GM19463 (cell line): ENCODE data around the gene LPCAT1.
A peak's percentile ranks its signal among the peaks of the same experiment; 100 is the strongest.
"Not testable (repeated sequence)": the region's sequence is repeated elsewhere in the genome, so short reads cannot be mapped to it uniquely, and the experiment has no call there.

Experiments used
- ATAC-seq: cut with Tn5 transposase; IDR thresholded peaks from one replicate; pipeline ENCODE4 v1.9.1; 2021; ENCODE audit warnings: mild to moderate bottlenecking, moderate library complexity; ENCODE audit not compliant: unreplicated experiment

The LPCAT1 gene

GRCh38 chr5:1510151-1510561 is 13.6 kb downstream of the LPCAT1 start:
- no peak for ATAC-seq

GRCh38 chr5:1509346-1510085 is 14.2 kb downstream of the LPCAT1 start:
- no peak for ATAC-seq

DNA sequence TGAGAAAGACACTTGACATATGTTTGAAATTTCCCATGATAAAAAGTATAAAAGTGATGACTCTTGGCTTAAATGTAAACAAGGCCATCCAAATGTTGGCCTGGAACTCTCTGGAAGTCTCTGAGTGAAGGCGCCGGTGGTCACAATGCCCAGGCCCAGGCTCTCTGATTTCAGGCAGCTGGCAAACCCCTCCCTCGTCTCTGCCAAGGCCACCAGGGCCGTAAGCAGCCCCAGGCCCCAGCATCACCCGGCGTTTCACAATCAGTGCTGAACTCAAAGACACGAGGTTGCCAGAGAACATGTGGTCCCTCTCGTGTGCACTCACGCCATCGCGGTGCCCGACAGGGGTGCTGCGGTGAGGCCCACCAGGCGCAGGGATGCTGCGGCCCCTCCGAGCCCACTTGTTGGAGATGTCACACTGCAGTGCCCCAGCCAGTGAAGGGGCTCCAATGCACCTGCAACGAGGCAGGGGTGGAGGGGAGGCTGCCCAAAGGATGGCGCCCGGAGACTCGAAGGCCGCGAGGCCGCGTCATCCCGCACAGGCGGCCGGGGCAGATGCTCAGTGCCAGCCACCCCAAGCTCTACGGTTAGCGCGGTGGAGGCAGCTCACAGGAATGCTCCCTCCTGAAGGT is 15.0 kb downstream of the LPCAT1 start:
- ATAC-seq, result no peak

GRCh38 chr5:1507961-1508658 is 15.7 kb downstream of the LPCAT1 start:
- ATAC-seq, result no peak

DNA sequence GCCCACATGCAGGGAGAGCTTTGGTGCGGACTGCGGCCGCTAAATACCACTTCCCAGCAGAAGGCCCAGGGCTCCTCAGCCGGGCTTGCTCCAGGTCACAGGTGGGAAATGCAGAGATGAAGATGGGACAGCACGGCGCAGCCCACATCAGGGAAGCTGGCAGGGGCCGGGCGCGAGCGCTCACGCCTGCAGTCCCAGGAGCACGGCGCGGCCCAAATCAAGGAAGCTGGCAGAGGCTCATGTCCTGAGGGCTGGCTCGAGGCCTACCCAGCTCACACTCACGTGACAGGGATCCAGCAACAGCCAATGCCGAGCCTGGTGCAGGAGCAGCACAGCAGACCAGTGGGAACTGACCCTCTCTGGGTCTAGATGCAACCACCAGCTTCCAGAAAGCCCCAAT is 16.3 kb downstream of the LPCAT1 start:
- ATAC-seq, result no peak

- ATAC-seq, result no peak
Observed at GRCh38 chr5:1507014-1507375, 16.8 kb downstream of the LPCAT1 start.

DNA sequence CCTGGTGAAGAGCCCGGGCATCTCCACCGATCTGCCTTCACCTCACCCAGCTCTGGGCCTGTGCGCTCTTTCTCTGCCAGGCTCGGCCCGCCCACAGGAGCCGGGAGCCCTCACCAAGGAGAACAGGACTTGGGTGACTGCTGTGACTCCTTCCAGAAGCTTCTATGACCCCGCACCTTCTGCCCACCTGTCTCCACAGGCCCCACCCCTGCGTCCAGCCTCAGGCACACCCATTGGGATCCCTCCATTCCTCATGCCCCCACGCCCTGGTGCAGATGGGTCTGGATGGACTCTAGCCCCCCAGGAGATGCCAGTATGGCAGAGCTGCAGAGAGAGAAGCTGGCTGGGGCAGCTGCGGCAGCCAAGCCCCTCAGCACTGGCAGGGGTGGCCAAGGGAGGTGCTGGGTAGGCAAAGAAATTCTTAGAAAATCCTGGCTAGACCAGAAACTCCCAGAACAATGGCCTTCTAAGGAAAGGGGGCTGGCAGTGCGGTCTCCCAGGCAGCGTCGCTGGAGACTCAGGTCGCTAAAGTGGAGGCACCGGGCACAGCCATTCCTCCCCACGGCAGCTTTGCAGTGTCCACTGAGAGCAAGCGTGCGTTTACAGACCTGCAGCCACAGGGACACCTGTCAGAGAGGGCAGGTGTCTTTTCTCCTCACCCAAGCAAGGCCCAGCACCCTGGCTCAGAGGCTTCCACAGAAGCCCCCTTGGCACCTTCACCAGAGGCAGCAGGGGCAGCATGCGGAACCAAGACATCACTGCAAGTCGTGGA is 17.3 kb downstream of the LPCAT1 start:
- ATAC-seq, result no peak

GRCh38 chr5:1505506-1506241 is 18.1 kb downstream of the LPCAT1 start:
- no peak for ATAC-seq

GRCh38 chr5:1505089-1505488 is 18.7 kb downstream of the LPCAT1 start:
- not testable (repeated sequence) for ATAC-seq

- ATAC-seq, result no peak
Observed at GRCh38 chr5:1504617-1505016, 19.1 kb downstream of the LPCAT1 start.

GRCh38 chr5:1504069-1504595 is 19.6 kb downstream of the LPCAT1 start:
- no peak for ATAC-seq

- ATAC-seq, result peak; percentile 24
Observed at GRCh38 chr5:1503241-1504068, 20.3 kb downstream of the LPCAT1 start.

- ATAC-seq, result no peak
Observed at GRCh38 chr5:1502737-1503120, 21.0 kb downstream of the LPCAT1 start.

DNA sequence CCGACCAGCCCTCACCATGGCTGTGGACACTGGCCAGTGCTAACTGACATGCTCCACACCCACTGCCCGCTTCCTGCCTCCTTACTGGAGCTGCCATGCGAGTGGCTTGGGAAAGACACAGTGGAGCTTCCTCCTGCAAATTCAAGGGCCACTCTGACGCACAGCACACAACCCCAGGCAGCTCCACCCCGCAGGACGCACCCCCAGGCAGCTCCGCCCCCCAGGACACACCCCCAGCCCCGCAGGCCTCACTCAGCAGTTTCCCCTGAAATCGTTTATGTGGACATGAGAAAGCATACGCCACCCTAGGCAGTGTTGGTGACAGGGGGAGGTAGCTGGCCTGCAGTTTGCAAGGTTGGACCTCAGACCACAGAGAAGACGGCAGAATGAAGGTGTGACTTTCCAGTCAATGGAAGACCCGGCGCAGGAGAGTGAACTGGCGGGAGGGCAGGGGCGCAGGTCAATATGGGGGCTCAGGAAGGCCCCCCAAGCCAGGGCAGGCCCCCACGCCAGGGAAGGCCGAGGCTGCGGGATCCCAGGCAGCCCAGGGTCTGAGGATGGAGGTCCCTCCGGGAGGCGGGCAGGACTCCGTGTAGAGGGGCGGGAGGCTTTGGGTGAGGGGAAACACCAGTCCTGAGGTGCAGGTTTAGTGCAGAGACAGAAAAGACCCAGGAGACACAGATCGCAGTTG is 21.6 kb downstream of the LPCAT1 start:
- no peak for ATAC-seq

DNA sequence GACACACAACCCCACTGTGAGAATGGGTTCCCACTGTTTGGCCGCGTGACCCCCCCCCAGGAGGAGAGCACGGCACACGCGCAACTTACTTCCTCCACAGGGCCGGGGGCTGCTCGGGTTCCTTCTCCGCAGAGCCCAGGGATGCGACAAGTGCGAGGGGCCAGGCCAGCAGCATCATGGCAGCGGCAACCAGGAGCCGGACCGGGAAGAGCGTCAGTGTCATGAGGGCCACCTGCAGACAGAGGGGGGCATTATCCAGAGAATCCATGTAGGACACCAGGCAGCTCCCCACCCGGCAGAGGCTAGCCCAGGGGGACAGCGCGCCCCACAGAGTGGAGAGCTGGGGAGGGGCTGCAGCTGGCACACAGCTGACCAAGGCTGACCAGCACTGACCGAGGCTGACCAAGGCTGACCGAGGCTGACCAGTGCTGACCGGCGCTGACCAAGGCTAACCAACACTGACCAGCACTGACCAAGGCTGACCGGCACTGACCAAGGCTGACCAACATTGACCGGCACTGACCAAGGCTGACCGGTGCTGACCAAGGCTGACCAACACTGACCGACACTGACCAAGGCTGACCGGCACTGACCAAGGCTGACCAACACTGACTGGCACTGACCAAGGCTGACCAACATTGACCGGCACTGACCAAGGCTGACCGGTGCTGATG is 22.3 kb downstream of the LPCAT1 start:
- ATAC-seq, result no peak

DNA sequence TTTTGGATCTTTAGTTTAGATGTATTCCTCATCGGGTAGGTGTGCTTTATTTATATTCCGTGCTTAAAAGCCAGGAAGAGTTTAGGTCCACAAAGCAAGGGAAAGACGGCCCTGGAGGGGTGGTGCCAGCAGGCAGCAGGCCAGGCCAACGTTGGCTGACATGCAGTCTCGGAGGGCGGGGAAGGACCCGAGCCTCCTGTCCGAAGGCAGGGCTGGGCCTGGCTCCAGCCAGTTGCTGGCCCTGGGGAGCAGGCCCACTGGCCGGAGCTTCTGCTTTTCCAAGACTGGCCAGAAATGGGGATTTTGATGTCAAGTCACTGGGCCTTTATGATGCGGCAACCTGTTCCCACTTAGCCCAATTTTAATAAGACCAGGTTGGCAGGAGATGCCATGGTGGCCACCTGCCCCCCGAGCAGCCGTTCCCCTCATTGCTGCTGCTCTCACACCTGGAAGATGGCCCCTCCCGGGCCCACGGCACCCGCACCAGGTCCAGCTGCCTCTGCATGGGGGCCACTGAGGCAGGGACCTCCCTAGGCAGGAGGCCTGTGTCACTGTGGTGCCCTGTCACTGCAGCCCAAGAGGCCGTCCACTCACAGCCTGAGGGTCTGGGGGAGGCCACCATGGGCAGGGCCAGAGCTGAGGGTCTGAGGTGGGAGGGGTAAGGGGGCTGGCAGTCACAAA is 23.2 kb downstream of the LPCAT1 start:
- no peak for ATAC-seq

DNA sequence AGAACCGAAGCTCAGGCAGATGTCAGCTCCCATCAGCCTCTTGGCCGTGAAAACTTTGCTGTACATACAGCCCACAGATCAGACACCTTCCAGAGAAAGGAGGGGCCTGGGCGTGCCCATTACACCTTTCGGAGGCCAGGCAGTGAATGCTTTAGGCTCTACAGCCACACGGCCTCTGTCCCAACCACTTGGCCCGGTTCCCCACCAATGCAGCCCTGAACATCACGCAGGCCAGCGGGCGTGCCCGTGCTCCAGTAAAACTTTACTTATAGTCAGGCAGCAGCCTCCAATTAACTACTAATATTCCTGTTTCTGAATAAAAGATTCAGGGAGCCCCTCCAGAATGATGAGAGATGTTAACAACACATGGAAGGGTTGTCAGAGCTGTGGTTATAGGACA is 23.9 kb downstream of the LPCAT1 start:
- no peak for ATAC-seq
